HFFc6 (cell line): ENCODE measurements around the gene SLC51B. TPM values are rescaled to one million over a fixed set of nuclear protein-coding genes. Genes with fewer than 3 reads are reported as not detected.
A peak's percentile ranks its signal among the peaks of the same experiment; 100 is the strongest.

Source experiments
- DNase-seq: peaks from one replicate; pipeline ENCODE4 v3.0.0-alpha.2; 2018
- H3K27ac Mint-ChIP-seq: 2 replicates; pipeline ENCODE4 v1.8.0; 2020; ENCODE audit warnings: mild to moderate bottlenecking, mixed read lengths
- H3K27me3 Mint-ChIP-seq: 2 replicates; pipeline ENCODE4 v1.8.0; 2021; ENCODE audit warnings: mild to moderate bottlenecking, moderate library complexity, mixed read lengths; ENCODE audit not compliant: insufficient read depth
- H3K36me3 Mint-ChIP-seq: 2 replicates; pipeline ENCODE4 v1.8.0; 2021; ENCODE audit warnings: low read depth, mixed read lengths
- H3K4me1 Mint-ChIP-seq: 2 replicates; pipeline ENCODE4 v1.8.0; 2020; ENCODE audit warnings: low read depth, mixed read lengths
- H3K4me3 Mint-ChIP-seq: 2 replicates; pipeline ENCODE4 v1.8.0; 2020; ENCODE audit warnings: mild to moderate bottlenecking, moderate library complexity, mixed read lengths
- H3K9me3 Mint-ChIP-seq: 2 replicates; pipeline ENCODE4 v1.8.0; 2020; ENCODE audit warnings: mild to moderate bottlenecking, mixed read lengths
- total RNA-seq, 6 experiments: library from RNA; stranded (reverse); fragmentation: NEBNext Ultra II Directional; extraction: Animal tissue kit (Norgen Biotek cat#: 25700); gene quantifications; 2 replicates in 1 of 6; 3 replicates in 5 of 6; pipeline ENCODE4 v1.2.3, GENCODE V29; 2021
- TF ChIP-seq, protein P1 (sequence below): fragments of 200-600 bp; sonication (generic); IDR thresholded peaks from 2 replicates; pipeline ENCODE4 v1.5.0; 2021; ENCODE audit warnings: antibody characterized with exemption, mild to moderate bottlenecking

SLC51B gene
- total RNA-seq, 6 experiments from 2014 or later: not detected

DNA sequence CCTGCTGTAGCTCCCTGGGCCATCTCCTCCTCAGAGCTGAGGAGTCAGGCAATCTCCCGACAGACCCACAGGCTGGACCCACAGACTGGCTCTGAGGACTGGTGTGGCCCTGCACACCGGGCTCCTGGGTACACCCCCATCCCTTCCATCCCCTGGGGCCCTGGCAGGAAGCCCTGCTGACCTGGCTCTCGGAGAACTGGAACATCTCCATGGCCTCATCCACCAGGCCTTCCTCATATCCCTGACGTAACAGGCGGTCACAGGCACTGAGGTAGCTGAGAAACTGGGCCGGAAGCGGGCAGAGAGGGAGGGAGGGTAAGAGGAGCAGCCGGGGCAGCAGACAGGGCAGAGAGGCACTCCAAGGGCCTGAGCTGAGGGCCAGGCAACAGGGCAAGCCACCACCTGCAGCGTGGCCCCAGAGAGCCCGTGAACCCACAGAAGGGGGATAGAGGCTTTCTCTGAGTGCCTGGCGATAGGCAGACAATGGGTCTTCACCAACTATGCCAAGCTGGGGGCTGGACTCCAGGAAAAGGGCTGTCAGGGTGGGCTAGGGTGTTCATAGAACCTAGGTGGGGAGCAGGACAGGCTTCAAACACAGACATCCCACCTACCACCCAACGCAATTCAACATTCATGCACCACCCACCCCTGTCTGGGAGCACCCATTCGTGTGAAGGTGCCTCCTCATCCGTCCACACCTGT lies 49.3 kb downstream of the SLC51B start:
- Mint-ChIP-seq H3K36me3 (peaks cover 13% of the 10 kb centered on the region), H3K27me3 (no peaks in the 10 kb centered on the region; the same call in 1 of the 2 replicates), H3K4me1 (no peaks in the 10 kb centered on the region), H3K27ac (0 out of 2 replicates have a peak overlapping the region, but pooled peaks have one; percentile 5), H3K9me3 (no peaks in the 10 kb centered on the region), H3K4me3 (no peak overlapping the region)
- TF ChIP-seq, protein P1, sequence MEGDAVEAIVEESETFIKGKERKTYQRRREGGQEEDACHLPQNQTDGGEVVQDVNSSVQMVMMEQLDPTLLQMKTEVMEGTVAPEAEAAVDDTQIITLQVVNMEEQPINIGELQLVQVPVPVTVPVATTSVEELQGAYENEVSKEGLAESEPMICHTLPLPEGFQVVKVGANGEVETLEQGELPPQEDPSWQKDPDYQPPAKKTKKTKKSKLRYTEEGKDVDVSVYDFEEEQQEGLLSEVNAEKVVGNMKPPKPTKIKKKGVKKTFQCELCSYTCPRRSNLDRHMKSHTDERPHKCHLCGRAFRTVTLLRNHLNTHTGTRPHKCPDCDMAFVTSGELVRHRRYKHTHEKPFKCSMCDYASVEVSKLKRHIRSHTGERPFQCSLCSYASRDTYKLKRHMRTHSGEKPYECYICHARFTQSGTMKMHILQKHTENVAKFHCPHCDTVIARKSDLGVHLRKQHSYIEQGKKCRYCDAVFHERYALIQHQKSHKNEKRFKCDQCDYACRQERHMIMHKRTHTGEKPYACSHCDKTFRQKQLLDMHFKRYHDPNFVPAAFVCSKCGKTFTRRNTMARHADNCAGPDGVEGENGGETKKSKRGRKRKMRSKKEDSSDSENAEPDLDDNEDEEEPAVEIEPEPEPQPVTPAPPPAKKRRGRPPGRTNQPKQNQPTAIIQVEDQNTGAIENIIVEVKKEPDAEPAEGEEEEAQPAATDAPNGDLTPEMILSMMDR: no peak
- no peak for DNase-seq

DNA sequence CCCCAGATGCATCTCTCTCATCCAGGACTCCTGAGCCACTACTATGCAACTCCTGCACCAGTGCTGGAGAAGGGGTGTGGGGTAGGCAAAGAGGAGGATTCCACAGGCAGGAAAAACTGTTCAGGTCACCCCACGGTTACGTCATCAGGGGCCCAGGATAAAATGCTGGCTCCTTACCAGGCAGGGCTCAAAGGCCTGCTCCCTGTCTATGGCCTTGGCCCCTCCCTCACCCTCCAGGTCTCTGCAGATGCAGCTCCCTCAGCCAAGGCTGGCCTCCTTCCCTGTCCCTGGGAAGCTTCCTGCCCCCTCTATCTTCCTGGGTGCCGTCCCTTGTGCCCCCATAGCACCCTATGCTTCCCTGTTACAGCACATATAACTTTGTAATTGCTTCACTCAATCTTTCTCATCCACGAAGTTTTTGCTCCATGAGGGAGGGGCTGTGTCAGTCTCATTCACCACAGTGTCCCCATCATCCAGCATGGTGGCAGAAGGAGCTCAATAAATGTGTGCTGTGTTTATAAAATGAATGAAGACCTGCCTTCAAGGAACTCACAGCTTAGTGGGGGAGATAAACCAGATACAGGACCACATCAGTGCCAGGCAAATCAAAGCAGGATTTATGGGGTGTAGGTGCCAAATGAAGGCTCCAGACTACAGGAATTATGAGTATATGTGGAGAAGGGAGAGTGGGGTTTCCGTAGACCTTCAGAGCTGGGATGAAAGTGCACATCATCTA lies 50.0 kb downstream of the SLC51B start:
- no peaks in the 10 kb centered on the region for H3K4me1 Mint-ChIP-seq
- peaks cover 13% of the 10 kb centered on the region for H3K36me3 Mint-ChIP-seq
- no peak overlapping the region for H3K27ac Mint-ChIP-seq
- DNase-seq: no peak
- H3K4me3 Mint-ChIP-seq: no peak overlapping the region
- H3K9me3 Mint-ChIP-seq: no peaks in the 10 kb centered on the region
- no peaks in the 10 kb centered on the region; the same call in 1 of the 2 replicates for H3K27me3 Mint-ChIP-seq
- TF ChIP-seq, protein P1: no peak

DNA sequence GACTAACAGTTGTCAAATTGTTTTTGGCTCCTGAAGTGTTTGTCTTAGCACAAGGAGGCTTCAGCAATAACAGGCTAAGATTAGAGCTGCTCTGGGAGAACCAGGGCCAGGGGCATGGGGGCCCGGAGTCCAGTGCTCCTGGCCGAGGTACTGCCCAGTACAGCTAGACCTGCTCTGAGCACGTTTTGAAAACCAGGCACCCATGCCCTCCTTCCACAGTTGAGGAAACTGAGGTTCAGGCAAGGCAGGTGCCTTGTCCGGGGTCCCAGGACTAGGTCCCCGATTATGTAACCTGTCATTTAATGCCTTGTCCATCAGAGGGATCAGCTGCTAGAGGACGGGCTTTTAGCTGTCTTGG lies 50.5 kb downstream of the SLC51B start:
- Mint-ChIP-seq H3K27ac (no peak overlapping the region), H3K4me3 (no peak overlapping the region), H3K27me3 (no peaks in the 10 kb centered on the region; the same call in 1 of the 2 replicates), H3K36me3 (peaks cover 13% of the 10 kb centered on the region), H3K4me1 (no peaks in the 10 kb centered on the region), H3K9me3 (no peaks in the 10 kb centered on the region)
- TF ChIP-seq, protein P1: no peak
- no peak for DNase-seq

DNA sequence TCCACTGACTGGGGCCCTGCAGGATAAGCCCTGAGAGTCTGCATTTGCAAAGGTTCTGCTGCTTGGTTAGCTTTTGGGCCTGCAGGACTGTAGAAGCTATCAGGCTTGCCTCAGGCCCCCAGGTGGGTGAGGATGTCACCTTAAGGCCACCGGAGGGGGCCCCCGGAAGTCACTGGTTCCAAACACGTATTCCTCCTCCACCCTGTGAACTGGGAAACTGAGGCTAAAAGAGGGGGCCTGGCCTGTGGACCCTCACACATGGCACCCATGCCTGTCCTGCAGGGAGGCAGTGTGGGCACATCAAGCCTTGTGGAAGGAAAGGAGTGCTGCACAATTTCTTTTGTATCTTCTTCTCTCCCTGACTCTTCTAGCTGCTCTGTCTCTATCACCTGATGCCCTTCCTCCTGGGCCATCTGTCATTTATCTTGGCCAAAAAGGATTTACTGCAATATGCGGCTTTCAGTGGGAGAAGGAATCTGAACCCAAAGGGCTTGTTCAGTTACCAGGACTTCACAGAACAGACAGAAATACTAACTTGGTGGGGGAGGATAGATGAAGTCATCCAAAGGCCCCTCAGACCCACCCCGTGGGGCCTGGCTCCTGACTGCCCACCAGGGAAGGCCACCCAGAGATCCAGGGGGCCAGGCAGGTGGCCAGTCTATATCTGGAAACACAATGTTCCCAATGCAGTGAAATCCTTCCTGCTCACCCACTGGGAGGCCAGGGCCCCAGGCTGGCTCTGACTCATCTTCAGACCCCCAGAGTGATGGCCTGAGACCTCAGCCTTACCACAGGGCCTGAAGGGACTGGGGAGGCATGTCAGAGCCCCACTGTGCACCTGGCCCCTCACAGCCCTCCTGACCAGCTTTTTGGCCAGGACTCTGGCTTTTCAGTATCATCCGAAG lies 51.5 kb downstream of the SLC51B start:
- Mint-ChIP-seq H3K27ac (no peak overlapping the region), H3K4me1 (no peaks in the 10 kb centered on the region), H3K9me3 (no peaks in the 10 kb centered on the region), H3K36me3 (peaks cover 18% of the 10 kb centered on the region), H3K27me3 (no peaks in the 10 kb centered on the region; the same call in 1 of the 2 replicates), H3K4me3 (no peak overlapping the region)
- TF ChIP-seq, protein P1: no peak
- no peak for DNase-seq

DNA sequence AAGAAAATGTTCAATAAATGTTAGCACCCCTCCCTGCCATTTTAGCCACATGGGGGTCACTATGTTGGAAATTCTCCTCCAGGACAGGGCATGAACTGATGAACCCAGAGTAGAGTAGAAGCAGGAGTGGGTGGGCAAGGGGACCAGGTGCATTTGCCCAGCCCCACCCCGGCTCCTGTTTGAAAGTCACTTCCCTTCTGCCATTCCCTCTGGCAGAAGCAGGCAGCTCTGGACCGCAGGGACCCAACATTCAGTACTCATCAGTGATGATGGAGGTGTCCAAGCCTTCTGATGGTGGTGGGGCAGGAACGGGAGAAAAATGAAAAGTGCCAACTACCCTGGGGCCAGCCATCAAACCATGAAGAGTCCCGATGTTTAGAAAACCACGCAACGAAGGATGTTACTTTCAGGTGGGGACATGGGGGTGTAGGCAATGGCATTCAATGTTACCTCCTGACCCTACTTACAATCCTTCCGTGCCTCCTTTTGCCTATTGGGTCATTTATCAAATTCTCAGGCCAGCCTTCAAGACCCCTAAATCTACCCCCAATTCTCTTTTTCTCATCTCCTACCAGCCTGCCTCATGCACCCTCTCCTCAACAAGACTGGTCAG lies 52.6 kb downstream of the SLC51B start:
- H3K27ac Mint-ChIP-seq: no peak overlapping the region
- no peaks in the 10 kb centered on the region for H3K4me1 Mint-ChIP-seq
- H3K9me3 Mint-ChIP-seq: no peaks in the 10 kb centered on the region
- peaks cover 19% of the 10 kb centered on the region for H3K36me3 Mint-ChIP-seq
- TF ChIP-seq, protein P1: no peak
- no peak for DNase-seq
- no peak overlapping the region for H3K4me3 Mint-ChIP-seq
- H3K27me3 Mint-ChIP-seq: no peaks in the 10 kb centered on the region; the same call in 1 of the 2 replicates
